Testis (tissue), 2 donors: ENCODE data around the gene LSM14A.
"Not testable (repeated sequence)": the region's sequence is repeated elsewhere in the genome, so short reads cannot be mapped to it uniquely, and the experiment has no call there.

Experiments
- CTCF ChIP-seq, 3 experiments: fragments of 450-650 bp in 2 of 3; fragments of 200-600 bp in 1 of 3; sonication (generic) in 1 of 3; IDR thresholded peaks; one replicate each; pipeline ENCODE4 v1.5.1; 2016 to 2019; ENCODE audit warnings: antibody characterized with exemption in 3 of 3, mild to moderate bottlenecking in 2 of 3, moderate library complexity in 1 of 3
- POLR2A ChIP-seq: fragments of 450-650 bp; IDR thresholded peaks from one replicate; pipeline ENCODE4 v1.6.1; 2017; ENCODE audit warnings: antibody characterized with exemption, mild to moderate bottlenecking, moderate library complexity

DNA sequence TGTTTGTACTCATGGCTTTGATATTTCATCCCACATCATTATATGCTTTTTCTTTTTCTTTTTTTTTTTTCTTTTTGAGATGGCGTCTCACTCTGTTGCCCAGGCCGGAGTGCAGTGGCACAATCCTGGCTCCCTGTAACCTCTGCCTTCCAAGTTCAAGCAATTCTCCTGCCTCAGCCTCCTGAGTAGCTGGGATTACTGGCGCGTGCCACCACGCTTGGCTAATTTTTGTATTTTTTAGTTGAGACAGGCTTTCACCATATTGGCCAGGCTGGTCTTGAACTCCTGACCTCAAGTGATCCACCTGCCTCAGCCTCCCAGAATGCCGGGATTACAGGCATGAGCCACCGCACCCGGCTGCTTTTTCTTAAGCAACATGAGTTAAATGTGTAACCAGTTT is 2.9 kb downstream of the LSM14A start:
- TF ChIP-seq POLR2A; CTCF (IDR thresholded peaks at IDR 0.05): not testable (repeated sequence)
